HG03432 (cell line): ENCODE measurements around the gene ADAD2.

ENCODE experiments used
- ATAC-seq: cut with Tn5 transposase; IDR thresholded peaks from one replicate; pipeline ENCODE4 v1.9.1; 2021; ENCODE audit warnings: mild to moderate bottlenecking, moderate library complexity; ENCODE audit not compliant: unreplicated experiment

The ADAD2 gene

GRCh38 chr16:84176192-84177053 lies 14.5 kb upstream of the ADAD2 start:
- ATAC-seq = no peak

GRCh38 chr16:84177741-84178073 lies 13.2 kb upstream of the ADAD2 start:
- no peak for ATAC-seq

- ATAC-seq = no peak
Observed at GRCh38 chr16:84178146-84178765, 12.7 kb upstream of the ADAD2 start.

- no peak for ATAC-seq
Observed at GRCh38 chr16:84178892-84179611, 11.9 kb upstream of the ADAD2 start.

GRCh38 chr16:84179612-84180320 lies 11.2 kb upstream of the ADAD2 start:
- ATAC-seq = no peak

- ATAC-seq = no peak
Observed at GRCh38 chr16:84180519-84181140, 10.3 kb upstream of the ADAD2 start.

GRCh38 chr16:84181144-84181915 lies 9.6 kb upstream of the ADAD2 start:
- no peak for ATAC-seq

- ATAC-seq = no peak
Observed at GRCh38 chr16:84182104-84182503, 8.9 kb upstream of the ADAD2 start.

- ATAC-seq = no peak
Observed at GRCh38 chr16:84182680-84183571, 8.0 kb upstream of the ADAD2 start.

- ATAC-seq = no peak
Observed at GRCh38 chr16:84183572-84183875, 7.4 kb upstream of the ADAD2 start.

GRCh38 chr16:84183911-84184591 lies 6.9 kb upstream of the ADAD2 start:
- no peak for ATAC-seq

- no peak for ATAC-seq
Observed at GRCh38 chr16:84184775-84185174, 6.2 kb upstream of the ADAD2 start.

- peak; percentile 96 for ATAC-seq
Observed at GRCh38 chr16:84186685-84187437, 4.1 kb upstream of the ADAD2 start, which contains the start of gene TAF1C. TSS of gene TAF1C (minus strand) at chr16:84187057. CDS start at chr16:84184988, 2,069 bp downstream.

GRCh38 chr16:84191466-84191865 lies 509 bp downstream of the ADAD2 start:
- no peak for ATAC-seq

GRCh38 chr16:84193480-84193879 lies 2.5 kb downstream of the ADAD2 start:
- ATAC-seq = no peak

- ATAC-seq = no peak
Observed at GRCh38 chr16:84194018-84194417, 3.1 kb downstream of the ADAD2 start.

- ATAC-seq = peak; percentile 63
Observed at GRCh38 chr16:84194470-84195200, 3.7 kb downstream of the ADAD2 start.
